ENCODE results near the gene TRIP12.

- TF ChIP-seq CTCF (IDR thresholded peaks at IDR 0.05), result no peak
- no peak for TF ChIP-seq POLR2AphosphoS5 (IDR thresholded peaks at IDR 0.05)
Observed at GRCh38 chr2:229715895-229716507, 205.8 kb downstream of the TRIP12 start.

Measured in esophagus muscularis mucosa (tissue), 3 donors.